ENCODE results near the gene XRN1.

DNA sequence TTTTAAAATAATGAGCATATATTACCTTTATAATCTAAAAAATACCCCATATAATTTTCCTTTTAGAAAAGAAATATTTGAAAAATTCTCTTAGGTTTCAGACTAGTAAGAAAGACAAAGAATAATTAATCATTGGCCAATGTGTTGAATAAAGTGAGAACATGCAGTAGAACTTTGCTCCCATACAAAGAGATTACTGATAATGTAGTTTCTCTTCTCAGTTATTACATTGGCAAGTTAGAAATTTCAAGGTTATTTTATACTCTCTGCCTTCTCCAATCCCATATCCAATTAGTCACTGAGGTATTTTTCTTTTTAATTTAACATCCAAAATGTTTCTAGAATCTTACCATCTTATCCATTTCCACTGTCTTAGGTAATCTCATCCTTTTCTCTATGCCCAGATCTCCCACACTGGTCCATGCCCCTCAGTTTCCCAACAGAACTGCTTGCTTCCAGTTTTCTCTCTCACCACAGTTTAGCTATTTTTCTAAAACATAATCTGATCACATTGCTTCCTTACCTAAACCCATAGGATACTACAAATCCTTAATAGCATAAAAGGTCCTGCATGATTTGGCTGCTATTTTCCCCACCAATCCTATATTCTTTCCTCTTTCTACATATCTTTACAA, 10.8 kb downstream of the XRN1 start:
- TF ChIP-seq, protein P1, sequence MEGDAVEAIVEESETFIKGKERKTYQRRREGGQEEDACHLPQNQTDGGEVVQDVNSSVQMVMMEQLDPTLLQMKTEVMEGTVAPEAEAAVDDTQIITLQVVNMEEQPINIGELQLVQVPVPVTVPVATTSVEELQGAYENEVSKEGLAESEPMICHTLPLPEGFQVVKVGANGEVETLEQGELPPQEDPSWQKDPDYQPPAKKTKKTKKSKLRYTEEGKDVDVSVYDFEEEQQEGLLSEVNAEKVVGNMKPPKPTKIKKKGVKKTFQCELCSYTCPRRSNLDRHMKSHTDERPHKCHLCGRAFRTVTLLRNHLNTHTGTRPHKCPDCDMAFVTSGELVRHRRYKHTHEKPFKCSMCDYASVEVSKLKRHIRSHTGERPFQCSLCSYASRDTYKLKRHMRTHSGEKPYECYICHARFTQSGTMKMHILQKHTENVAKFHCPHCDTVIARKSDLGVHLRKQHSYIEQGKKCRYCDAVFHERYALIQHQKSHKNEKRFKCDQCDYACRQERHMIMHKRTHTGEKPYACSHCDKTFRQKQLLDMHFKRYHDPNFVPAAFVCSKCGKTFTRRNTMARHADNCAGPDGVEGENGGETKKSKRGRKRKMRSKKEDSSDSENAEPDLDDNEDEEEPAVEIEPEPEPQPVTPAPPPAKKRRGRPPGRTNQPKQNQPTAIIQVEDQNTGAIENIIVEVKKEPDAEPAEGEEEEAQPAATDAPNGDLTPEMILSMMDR (IDR thresholded peaks at IDR 0.05 in 8 of 11, conservative IDR thresholded peaks at IDR 0.05 in 3 of 11) = no peak
- no peak for TF ChIP-seq POLR2A (IDR thresholded peaks at IDR 0.05)
- TF ChIP-seq POLR2AphosphoS5 (IDR thresholded peaks at IDR 0.05) = no peak

Measured in spleen (tissue), 7 donors.